Inflammatory macrophage treated with lipopolysaccharide for 1 hour (primary cell): ENCODE data around the gene PDZRN3.

ENCODE experiments used
- DNase-seq, 2 donors: peaks; one replicate each; pipeline ENCODE4 v3.0.0-alpha.2; 2020 to 2022

PDZRN3 gene

GRCh38 chr3:73511571-73512525, 112.9 kb downstream of the PDZRN3 start:
- DNase-seq = no peak

- no peak for DNase-seq
Measured at GRCh38 chr3:73510784-73511183, 114.0 kb downstream of the PDZRN3 start.

GRCh38 chr3:73510334-73510733, 114.4 kb downstream of the PDZRN3 start:
- no peak for DNase-seq

GRCh38 chr3:73509816-73510215, 114.9 kb downstream of the PDZRN3 start:
- DNase-seq = no peak

- no peak for DNase-seq
Measured at GRCh38 chr3:73509066-73509465, 115.7 kb downstream of the PDZRN3 start.

GRCh38 chr3:73508330-73508954, 116.3 kb downstream of the PDZRN3 start:
- peak; percentile 22 to 64 for DNase-seq

- no peak for DNase-seq
Measured at GRCh38 chr3:73504852-73505251, 119.9 kb downstream of the PDZRN3 start.

GRCh38 chr3:73504239-73504638, 120.5 kb downstream of the PDZRN3 start:
- DNase-seq = no peak

- no peak for DNase-seq
Measured at GRCh38 chr3:73503781-73504180, 121.0 kb downstream of the PDZRN3 start.

GRCh38 chr3:73502609-73503583, 121.8 kb downstream of the PDZRN3 start:
- peak; percentile 8 to 47 for DNase-seq

- DNase-seq = no peak
Measured at GRCh38 chr3:73500321-73500720, 124.4 kb downstream of the PDZRN3 start.

- DNase-seq = no peak
Measured at GRCh38 chr3:73499787-73500186, 125.0 kb downstream of the PDZRN3 start.

GRCh38 chr3:73498764-73499622, 125.7 kb downstream of the PDZRN3 start:
- DNase-seq = no peak

- no peak for DNase-seq
Measured at GRCh38 chr3:73497646-73498406, 126.9 kb downstream of the PDZRN3 start.

GRCh38 chr3:73493543-73494308, 131.0 kb downstream of the PDZRN3 start:
- DNase-seq = no peak

GRCh38 chr3:73492186-73492585, 132.6 kb downstream of the PDZRN3 start:
- DNase-seq = no peak

GRCh38 chr3:73491287-73491662, 133.5 kb downstream of the PDZRN3 start:
- DNase-seq = no peak

GRCh38 chr3:73490453-73491286, 134.1 kb downstream of the PDZRN3 start:
- no peak for DNase-seq

GRCh38 chr3:73485877-73486330, 138.8 kb downstream of the PDZRN3 start:
- DNase-seq = no peak
